Kidney capillary endothelial cell (primary cell): Measurements from ENCODE around the gene SLC43A3.
"Not testable (repeated sequence)": the region's sequence is repeated elsewhere in the genome, so short reads cannot be mapped to it uniquely, and the experiment has no call there.

ENCODE experiments used
- DNase-seq: peaks from one replicate; pipeline ENCODE4 v3.0.0-alpha.2; 2018; ENCODE audit warnings: low spot score

Gene SLC43A3

DNA sequence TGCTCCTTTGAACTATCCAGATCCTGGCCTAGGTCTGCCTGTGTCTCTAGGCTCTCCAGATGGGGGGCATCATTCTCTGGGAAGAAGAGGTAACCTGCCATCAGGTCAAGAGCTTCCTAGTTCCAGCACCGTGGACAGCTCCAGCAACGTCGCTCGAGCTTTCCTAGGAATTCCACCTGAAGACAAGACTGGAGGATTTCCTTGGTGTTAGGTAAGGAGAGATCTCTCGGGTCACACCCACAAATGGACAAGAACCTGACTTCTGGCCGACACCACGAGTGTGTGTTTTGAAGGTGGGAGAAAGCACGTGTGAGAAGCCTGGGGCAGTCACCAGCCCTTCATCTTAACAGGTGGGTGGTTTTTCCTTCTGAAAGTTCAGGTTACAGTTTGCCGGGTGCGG is 47.2 kb downstream of the SLC43A3 start:
- DNase-seq, result no peak

DNA sequence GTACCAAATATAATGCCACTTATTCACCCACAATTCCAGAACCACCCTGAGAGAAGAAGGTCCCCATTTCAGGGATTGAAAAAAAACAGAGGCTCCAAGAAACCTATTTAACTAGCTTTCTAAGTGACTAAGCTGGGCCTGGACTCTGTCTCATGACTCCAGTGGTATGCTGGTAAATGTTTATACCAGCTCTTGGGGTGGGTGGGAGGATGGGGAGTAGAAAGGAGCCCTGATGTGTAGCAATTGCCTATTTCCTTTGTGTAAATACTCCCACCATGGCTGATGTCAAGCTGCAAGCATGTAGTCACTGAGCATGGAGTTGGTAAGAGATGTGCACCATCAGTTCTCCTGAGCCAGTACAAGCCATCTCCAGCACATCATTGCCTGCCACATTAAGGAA is 48.7 kb downstream of the SLC43A3 start:
- no peak for DNase-seq

DNA sequence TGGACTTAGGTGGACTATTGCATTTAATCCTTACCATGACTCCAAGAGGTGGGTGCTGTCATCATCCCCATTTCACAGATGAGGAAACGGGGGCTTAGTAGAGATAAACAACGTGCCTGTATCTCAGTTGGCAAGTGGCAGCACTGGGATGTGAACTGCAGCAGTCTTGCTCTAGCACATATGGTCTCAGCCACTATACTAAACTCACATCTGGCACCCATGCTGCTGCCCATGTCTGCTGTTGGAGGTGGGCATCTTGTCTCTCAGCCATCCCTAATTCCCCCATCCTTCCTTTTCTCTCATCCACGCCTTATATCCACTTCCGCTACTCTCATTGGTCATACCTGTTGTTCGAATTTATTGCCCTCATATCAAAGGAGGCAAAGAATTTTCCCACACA is 49.8 kb downstream of the SLC43A3 start:
- DNase-seq, result no peak

DNA sequence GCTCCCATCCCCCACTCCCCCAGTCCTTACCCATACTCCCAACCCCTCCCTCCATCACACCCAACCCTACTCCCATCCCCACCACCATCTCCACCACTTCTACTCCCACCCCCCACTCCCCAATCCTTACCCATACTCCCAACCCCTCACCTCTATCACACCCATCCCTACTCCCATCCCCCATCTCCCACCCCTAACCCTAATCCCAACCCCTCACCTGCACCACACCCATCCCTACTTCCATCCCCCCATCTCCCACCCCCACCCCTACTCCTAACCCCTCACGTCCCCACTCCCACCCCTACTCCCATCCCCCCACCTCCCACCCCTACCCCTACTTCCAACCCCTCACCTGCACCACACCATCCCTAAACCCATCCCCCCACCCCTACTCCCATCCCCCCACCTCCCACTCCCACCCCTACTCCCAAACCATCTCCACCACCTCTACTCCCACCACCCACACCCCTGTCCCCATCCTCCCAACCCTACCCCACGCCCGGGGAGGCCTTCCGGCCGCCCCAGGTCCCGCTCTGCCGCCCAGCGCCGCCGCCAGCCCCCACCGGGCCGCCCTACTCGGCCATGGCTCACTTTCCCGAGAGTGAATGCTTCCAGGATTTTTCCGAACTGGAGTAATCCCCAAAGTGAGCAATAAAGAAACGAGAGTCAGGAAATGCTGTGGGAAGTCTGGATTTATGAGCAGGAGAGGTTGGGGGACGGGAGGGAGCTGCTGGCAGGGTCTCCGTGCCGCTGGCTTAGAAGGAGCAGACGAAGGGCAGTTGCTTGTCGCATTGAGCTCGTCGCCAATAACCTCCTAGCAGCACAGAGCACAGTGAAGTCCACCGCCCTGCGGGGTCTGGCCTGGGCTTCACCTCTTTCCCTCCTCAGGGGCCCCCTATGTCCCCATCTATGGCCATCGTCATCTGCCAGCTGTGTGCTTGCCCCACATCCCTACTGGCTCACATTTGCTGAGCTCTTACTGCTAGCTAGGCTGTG is 50.5 kb downstream of the SLC43A3 start:
- no peak for DNase-seq

DNA sequence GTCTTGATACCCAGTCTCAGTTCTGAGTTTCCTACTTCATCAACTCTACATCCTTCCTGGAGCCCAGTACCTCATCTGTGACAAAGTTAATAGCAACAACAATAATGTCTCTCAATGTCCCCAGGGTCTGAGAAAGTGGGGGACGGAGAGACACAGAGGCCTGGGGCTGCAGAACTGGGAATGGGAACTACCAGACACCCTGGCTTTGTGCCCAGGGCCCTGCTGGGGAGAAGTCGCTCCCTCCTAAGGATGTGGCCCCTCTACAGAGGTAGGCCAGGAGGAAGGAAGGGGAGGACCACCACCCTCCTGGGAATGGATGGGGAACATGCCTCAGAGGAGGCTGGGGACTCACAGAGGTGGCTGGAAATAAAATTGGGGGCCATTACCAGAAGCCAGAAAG is 51.4 kb downstream of the SLC43A3 start:
- DNase-seq, result no peak

DNA sequence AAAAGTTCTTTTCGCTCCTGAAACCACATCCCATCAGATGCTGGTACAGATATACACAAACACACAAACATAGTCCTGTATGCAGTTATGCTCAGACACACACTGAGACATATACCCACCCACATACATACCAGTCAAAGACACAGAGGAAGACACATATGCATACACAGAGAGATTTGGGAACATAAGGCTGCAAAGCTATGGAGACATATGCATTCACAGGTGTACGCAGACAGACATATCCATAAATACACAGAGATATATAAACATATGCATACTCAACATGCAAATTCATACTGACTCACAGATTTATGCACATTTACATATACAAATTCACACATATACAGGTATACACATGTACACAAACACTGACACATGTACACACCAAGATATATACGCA is 52.0 kb downstream of the SLC43A3 start:
- DNase-seq, result no peak

DNA sequence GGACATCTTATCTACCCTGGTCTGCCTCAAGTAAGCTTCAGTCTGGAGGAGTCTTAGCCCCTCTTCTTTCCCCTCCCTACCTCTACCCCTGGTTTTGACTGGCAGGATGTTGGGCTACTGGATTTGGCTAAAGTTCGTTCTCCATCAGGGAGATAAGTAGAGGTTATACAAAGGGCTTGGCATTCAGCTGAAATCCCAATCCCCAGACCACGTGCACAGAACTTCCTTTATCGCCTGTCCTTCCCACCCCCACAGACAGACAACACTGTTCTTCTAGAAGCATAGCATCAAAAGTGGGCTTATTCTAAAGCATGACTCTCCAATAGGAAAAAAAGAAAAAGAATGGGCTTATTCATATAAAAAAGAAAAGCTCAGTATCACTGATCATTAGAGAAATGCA is 53.8 kb downstream of the SLC43A3 start:
- DNase-seq, result no peak

DNA sequence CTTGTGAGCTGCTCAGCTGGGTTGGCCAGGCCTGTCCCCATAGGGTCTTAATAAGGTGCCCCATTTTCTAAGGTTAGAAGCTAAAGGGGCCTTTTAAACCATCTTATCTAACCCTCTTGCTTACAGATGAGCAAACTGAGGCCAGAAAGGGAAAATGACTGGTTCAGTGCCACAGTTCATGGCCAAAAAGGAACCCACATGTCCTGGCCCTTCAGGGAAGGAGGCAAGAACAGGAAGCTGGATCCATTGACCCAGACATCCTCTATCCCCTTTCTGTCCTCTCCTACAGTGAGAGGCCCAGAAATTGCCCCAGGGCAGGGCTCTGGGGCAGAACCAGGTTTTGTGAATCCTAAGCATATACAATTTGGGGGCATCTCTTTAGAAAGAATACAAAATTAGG is 56.0 kb downstream of the SLC43A3 start:
- no peak for DNase-seq

DNA sequence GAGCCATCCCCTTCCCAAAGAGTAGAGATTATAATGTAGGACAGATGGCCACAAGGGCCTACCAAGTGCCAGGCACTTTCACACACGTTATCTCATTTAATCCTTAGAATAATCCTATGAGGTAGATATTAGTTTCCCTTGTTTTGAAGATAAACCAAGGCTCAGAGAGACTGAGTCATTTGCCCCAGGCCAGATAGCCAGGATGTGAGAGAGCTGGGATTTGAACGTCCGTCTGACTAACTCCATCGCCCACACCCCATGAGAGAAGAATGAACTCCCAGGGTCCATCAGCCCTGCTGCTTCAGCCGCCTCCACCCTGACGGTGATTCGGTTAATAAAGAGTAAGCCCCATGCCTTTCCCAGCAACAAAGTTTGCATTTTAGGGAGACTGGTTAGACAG is 56.7 kb downstream of the SLC43A3 start:
- DNase-seq, result no peak

DNA sequence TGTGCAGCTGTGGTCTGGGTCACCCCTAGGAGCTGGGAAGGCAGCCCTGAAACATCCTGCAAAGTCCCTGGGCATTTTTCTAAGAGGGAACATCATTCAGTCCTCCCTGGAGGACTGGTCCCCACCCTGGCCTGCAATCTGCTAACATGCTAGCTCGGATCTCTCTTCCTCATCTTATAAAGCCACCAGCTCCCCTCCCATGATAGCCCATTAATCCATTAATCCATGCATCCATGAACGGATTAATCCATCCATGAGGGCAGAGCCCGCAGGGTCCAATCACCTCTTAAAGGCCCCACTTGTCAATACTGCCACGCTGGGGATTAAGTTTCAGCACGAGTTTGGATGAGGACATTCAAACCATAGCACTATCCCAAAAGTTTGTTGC is 58.1 kb downstream of the SLC43A3 start:
- no peak for DNase-seq

DNA sequence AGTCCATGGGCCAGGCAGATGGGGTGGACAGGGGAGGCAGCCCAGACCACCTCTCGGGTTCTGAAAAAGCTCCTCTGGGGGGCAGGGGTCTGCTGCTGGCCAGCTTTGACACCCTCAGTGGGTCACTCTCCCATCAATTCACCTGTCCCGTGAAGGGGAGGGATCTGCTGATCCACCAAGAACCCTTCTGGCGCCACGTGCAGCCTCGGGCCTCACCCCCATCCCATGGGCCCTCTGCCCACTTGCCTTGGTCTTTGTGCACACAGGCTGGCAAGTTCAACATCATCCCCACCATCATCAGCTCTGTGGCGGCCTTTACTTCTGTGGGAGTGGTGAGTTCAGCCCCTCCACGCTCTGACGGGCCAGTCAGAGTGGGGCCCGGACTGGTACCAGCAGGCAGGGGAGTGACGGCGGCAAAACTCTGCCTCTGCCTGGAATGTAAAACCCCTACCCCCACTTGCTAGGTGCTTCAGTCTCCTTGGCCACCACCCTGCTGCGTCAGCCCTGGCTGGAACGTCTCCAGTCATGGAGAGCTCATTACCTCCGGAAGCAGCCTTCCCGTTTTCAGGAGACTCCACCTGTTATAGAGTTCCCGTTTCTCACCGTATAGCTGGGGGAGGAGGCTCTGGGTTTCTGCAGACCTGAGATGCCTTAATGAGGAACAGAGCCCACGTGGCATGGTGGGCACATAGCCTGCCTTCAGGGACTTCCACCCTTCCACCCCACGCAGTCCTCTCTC is 58.6 kb downstream of the SLC43A3 start:
- no peak for DNase-seq

DNA sequence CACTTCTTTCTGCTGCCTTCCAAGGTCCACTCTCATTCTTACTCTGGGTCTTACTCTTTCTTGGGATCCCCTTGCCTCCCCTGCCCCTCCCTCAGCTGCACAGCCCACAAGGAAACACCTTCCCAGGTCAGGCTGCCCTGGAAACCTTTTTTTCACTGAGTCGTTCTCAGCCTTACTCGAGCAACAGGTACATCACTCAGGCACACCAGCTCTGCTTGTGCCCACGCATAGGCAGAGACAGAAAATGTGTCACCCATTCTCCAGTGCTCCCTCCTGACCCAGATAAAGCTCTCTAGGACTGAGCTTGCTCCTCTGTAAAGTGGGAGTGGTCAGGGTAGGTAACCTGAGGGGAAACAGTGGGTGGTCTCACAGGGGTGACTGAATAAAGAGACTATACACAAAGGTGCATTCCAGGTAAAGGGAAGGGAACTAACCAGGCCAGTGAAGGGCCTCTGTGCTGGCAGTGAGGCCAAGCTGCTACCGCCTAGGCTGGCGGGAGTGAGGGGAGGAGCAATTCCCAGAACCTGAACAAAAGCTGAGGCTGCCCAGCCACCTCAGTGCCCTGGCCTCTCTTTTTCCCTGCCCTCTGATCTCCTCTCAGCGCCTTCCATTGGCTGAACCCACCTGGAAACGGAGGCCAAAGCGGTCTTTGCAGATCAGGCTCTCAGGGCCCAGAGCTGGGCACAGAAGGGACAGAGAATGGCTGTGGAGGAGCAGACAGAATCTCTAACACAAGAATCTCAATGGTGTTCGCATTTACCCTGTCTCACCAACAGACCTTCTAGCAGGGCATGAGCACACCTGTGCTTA is 61.9 kb downstream of the SLC43A3 start:
- no peak for DNase-seq

DNA sequence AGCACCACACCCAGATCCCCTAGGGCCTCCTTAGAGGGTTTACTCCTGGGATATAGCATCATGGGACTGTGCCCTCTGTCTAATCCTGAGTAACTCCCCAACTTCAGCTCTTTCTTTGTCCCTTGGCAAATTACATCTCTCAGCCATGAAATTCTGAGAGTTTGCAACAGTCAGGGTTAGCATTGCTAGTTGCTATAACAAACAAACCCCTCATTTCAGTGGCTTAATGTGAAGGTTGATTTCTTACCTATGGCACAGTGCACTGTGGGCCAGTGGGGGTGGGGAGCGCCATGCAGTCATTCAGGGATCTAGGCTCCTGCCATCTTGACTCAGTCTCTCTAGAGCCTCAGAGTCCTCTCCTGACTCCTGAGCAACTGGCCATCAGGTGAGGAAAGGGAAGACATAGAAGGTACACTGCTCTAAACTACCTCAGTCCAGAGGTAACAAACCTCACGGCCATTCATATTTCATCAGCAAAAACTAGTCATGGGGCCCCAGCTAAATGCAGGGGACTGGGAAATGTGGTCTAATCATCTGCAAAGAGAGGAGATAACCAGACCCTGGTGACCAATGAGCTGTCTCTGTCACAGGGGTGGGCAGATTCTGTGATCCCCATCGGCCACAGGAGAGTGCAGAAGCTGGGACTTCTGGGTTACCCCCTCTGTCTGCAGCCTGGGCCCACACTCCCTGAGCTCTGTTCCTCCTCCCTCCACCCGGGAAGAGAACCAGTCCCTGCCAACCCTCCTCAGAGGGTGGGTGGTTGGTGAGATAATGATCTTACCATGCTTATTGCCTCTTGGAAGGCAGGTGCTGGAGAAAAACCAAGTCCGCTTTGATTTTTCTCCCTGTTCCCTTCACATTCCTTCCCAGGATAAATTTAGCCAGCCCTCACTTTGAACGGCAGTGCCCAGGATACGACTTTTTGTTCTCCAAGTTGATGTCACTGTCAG is 63.5 kb downstream of the SLC43A3 start:
- no peak for DNase-seq

DNA sequence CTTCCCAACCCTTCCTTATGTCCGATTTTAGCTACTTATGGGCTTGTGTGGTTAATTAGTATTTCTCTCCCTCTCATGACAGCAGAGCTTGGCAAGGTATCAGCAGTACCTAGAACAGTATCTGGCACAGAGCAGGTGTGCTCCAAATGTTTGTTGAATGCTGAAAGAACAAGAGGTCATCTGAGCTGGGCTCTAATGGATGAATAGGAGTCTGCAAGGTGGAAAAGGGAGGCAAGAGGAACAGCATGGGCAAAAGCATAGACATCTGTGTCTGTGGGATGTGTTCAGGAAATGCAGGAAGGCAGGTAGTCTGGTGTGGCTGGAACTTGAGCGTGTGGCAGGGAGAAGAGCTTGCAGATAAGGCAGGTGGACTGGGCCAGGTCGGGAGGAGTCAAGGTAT is 65.0 kb downstream of the SLC43A3 start:
- DNase-seq, result no peak

DNA sequence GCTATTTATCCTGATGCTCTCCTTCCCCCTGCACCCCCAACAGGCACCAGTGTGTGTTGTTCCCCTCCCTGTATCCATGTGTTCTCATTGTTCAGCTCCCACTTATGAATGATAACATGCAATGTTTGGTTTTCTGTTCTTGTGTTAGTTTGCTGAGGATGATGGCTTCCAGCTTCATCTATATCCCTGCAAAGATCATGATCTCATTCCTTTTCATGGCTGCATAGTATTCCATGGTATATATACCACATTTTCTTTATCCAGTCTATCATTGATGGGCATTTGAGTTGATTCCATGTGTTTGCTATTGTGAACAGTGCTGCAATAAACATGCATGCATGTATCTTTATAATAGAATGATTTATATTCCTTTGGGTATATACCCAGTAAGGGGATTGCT is 65.5 kb downstream of the SLC43A3 start:
- DNase-seq, result not testable (repeated sequence)

DNA sequence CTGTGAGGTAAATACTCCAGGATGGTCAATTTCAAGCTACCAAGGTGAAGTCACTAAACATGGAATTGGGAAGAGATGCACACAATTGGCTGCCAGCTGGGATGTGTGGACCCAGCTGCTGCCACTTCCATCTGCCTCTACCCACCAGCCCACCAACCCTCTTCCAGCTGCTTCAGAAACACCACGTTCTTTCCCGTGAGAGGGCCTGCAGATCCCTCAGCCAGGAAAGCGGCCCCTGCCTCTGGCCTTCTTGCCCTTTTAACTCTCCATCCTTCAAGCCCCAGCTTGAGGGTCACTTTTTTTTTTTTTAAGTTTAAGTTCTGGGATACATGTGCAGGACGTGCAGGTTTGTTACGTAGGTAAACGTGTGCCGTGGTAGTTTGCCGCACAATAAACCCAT is 65.9 kb downstream of the SLC43A3 start:
- DNase-seq, result no peak

DNA sequence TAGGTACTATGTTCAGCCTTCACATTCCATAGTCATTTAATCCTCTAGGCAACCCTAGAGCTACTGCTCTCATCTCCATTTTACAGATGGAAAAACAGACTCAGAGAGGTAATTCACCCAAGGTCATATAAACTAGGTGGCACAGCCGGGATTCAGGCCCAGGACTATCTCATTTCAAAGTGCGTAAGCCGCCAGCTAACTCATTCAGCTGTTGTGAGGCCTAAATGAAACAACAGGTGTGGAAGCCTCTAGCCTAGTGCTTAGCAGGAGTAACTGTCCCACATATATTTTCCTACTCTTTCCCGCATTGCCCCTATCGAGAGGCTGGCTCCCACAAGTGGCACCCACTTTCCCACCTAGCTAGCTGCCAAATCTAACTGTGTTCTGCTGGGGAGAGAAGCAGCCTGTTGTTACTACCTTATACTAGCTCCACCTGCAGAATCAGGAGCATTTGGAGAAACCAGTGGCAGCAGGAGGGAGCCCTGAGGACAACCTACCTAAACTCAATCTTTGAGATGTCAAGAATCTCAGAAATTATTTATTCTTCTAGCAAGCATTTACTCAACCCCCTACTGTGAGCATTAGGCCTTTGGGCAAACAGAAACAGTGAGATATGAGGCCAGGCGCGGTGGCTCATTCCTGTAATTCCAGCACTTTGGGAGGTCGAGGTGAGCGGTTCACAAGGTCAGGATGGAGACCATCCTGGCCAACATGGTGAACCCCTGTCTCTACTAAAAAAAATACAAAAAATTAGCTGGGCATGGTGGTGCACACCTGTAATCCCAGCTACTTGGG is 66.8 kb downstream of the SLC43A3 start:
- DNase-seq, result no peak

DNA sequence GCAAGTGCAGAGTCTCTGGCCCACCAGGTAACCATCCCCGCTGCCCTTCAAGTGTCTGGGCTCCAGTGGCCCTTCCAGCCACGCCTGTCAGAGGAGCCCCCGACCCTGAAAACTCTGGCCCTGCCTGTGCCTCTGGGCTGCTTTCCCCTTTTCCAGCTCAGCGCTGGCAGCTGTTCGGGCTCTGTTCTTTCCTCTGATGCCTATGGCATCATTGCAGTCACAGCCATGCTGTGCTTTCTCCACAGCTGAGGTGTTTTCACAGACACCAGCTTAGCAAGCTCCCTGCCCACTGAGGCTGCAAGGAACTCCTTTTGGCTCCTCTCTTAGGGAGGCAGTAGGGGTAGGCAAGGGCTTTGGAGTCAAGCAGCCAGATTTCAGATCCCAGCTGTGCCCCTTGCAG is 67.5 kb downstream of the SLC43A3 start:
- DNase-seq, result no peak

DNA sequence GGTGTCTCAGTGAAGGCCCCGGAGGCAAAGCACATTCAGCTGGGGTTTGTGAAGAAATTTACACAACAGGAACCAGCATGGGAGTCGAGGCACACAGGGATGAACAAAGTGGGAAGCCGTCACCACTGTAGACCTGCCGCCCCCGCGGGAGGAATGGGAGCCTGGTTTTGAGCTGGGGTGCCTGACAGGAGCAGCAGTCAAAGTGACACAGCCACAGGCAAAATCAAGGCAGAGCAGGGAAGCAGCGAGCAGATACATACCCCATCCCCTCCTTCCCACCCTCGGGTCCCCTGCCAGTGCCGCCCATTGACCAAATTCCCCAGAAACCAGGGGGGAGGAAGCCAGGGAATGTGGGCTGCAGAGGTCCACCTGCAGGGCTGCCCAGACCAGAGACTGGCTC is 67.9 kb downstream of the SLC43A3 start:
- DNase-seq, result no peak

DNA sequence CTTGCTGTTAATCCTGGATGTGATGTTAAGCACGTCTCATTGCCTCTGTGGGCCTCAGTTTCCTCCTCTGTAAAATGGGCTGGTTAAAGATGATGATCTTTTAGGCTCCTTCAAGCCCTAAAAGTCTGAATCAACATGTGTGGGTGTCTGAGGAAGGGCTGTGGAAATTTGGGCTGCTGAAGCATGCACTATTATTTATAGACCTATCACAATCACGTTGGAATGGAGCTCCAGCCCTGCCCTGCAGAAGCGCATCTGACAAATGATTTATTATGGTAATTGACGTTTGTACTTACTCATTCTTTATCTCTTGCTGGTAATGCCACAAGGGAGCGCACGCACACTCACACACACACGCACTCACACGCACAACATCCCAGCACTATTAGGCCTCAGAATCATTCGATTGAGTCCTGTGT is 68.4 kb downstream of the SLC43A3 start:
- DNase-seq, result no peak

DNA sequence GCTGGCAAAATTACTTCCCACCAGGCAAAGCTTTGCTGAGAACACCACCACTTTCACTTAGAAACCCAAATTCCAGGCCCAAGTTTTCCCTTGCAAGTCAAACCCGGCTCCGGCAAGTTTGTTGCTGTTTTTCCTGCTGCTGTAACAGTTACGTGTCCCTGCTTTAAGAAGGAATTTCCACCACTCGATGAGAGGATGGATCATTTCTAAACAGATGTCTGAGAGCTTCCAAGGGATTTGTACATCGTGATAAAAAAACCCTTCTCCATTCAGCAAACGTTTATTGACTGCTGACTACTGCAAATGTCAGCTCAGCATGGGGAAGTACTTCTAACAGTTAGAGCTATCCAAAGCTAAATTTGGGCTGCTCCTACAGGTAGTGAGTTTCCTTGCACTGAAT is 69.1 kb downstream of the SLC43A3 start:
- DNase-seq, result no peak
